GM21619 (cell line): ENCODE measurements around the gene LRTM2.

ENCODE experiments used
- ATAC-seq: cut with Tn5 transposase; IDR thresholded peaks from one replicate; pipeline ENCODE4 v1.9.1; 2021; ENCODE audit not compliant: unreplicated experiment

The LRTM2 gene

DNA sequence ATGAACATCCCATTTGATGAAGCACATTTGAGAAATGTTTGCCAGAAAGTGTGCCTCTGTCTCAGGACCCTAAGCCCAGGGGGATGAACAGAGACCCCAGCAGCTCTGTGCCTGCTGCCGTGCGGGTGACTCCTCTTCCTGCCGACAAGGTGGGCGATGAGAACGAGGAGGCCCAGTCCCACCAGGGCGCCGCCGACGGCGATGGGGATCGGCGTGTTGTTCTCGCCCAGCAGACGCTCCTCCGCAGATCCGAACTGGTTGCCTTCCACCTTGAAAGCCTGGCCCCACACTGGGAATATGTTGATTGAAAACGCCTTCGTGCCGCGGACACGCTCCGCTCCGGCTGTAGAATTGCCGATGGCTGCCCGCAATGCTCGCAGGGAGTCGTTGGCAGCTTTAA, 44.1 kb downstream of the LRTM2 start:
- ATAC-seq = no peak

DNA sequence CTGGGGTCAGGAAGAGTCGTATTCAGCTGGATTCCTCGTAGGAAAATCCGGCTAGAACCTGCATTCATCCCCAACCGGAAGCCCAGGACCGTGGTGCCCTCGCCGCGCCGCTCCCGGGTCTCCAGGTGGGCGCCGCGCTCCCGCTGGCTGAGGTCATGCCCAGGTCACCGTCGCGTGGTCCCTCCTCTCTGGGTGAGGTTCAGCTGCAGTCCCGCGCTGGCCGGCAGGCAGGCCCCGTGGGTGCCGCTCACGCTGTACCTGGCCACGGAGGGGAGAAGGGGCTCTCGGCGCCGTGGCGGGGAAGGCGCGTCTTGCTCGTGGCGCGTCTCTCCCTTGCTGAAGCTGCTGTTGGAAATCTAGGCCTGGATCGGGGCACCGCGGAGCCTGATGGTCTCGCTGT, 44.5 kb downstream of the LRTM2 start:
- ATAC-seq = no peak

DNA sequence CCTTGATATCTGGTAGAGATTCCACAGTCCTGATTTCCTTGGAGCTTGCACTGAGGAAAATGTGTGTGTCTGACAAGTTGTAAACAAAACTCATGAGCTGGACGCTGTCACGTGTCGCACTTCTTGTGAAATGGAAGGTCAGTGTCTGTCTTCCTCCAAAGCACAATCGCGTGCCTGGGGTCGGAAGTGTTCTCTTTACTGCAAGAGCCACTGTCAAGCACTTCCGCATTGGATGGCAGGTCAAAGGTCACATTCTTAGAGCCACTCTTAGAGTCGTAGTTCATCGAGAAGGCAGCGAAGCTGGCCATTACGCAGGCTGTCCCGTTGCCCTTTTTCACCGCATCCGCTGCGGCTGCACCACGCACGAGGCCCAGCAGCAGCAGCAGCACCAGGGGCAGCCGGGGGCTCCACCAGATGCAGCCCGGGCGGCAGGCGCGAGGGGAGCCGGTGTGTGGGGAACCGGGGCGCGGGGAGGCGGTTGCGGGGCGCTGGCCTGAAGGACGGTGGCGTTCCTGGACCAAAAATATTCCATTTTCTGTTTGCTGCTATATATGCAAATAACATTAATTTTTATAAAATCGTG, 45.0 kb downstream of the LRTM2 start:
- no peak for ATAC-seq

DNA sequence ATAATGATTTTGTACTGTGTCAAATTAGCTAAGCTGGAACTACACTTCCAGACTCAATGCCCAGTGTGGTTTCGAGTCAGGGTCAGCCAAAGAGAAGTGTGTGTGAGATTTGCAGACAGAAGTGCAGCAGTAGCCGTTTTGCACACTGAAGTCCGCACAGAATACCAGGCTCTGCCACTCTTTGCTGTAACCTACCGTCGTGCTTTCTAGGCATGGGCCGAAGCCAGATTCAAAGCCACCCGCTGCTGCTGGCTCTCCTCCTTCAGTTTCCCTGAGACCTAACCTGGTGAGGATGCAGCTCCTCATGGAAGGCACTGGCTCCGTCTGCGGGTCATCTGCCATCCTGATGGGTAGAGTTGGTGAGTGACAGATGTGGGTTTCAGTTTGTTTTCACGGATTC, 48.8 kb downstream of the LRTM2 start:
- no peak for ATAC-seq

DNA sequence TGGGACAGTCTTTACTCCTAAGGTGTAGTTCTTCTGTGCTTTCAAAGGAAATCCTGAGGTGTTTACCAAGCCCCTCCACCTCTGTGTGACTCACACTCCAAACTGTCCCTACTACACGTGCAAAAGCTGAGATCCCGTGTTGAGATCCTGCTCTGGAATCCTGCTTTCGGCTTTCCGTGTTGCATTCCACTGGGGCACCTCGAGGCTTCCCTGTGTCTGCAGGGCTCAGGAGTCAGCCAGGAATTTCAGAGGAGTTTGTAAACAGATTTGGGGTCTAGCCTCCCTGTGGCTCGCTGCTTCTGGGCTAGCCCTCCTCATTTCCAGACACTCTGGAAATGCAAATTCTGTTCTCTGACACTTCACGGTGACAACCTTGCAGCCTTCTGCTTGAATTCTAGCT, 49.7 kb downstream of the LRTM2 start:
- ATAC-seq = no peak

DNA sequence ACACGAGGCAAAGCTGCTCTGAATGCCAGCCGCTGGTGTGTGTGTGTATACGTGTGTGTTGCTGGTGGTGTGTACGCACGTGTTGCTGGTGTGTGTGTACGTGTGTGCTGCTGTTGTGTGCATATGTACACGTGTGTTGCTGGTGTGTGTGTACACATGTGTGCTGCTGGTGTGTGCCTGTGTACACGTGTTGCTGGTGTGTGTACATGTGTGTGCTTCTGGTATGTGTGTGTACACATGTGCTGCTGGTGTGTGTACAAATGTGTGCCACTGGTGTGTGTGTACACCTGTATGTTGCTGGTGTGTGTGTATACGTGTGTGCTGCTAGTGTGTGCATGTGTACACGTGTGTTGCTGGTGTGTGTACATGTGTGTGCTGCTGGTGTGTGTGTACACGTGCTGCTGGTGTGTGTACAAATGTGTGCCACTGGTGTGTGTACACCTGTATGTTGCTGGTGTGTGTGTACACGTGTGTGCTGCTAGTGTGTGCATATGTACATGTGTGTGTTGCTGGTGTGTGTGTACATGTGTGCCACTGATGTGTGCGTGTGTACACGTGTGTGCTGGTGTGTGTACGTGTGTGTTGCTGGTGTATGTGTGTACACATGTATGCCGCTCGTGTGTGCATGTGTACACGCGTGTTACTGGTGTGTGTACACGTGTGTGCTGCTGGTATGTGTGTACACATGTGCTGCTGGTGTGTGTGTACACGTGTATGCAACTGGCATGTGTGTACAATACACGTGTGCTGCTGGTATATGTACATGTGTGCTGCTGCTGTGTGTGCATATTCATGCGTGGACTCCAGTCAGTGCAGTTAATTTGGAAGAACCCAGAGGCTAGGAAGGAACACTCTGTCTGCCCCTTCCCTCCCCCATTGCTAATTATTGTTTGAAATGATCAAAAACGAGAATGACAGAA, 50.9 kb downstream of the LRTM2 start:
- ATAC-seq = no peak

DNA sequence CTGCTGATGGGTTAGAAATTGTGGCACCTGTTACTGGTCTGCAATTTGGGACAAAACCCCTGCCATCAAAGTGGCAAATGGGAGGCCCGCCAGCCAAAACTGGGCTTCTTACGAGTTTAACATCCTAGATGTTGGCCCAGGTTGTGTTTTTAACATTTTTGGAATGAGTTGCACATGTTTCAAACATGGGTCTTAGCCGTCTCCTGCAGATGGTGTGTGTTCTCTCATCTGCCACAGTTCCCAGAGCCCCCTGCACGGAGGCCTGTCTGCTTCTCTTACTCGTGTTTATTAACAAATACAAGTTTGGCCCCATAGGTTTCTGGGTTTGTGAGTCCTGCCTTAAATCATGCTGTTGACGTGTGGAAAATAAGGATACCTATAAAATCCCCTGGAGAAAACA, 51.6 kb downstream of the LRTM2 start:
- ATAC-seq = no peak

DNA sequence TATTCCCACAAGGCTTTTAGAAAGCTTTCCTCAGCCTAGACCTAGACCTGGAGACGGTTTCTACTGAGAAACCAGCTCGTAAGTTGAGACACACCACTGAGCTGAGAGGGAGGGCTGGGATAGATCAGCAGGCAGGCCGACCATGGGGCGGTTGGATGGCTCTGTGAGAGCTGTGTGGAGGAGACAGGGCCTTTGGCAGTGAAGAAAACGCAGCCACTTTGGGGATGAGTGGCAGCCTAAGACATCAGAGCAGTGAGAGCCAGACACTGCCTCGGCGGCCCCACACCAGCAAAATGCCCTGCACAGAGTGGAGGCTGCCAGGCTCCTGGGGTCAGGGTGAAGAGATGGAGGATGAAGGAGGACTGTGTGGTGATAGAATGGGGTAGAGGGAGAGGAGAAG, 52.1 kb downstream of the LRTM2 start:
- ATAC-seq = no peak

DNA sequence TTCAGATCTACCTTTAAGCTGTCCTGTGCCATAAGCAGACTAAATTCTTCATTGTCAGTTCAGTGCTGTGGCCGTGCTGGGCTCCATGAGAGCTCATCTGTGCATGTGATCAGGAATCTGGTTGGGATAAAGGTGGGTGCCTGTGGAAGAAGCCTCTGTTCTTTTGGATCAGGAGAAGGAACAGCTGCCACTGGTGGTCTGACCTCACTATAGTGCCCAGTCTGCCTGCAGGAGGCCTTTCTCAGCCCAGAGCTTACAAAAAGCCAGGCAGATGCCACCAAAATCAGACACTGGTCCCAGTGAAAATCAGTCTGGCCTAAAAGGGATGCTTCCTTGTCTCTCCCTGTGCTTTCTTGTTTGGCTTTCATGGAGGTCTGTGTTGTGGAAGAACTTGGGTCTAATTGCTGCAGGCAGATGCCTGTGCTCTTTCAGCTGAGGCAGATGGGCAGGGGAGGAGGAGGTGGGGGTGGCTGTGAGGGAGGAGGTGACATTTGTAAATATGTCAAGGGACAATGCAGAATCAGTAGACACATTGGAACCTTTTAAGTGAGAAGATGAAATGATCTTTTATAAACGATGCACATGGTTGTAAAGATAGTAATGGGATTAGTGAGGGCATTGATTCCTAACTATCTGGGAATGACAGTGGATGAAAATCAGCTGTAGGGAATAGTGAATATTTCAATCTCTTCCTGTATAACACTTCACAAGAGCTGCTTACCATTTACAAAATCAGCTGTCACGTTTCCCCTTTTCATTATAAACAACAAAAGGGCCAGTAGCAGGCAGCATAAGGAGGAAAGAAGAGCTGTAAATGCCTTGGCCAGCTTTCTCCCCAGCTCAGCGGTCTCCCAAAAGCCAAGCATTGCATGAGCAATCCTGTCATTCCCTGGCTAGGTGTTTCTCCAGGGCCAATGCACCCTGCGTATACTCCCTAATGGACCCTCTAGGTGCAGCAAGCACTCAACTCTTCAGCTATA, 53.5 kb downstream of the LRTM2 start:
- ATAC-seq = no peak

DNA sequence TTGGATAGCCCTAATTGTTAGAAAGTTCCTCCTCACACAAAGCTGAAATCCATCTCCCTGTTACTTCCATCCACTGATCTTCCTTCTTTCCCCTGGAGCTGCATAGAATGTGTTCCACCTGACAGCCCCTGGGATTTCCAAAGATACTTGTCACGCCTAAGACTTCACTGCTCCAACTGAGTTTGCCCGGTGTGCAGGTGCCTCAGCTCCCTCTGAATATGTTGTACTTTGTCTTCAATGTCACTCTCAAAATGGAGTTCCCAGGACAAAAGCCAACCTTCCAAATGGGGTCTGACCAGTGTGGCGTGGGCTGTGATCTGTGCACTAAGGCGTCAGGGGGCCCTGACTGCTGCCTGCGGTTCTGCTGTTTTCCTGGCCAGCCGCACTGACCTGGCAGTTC, 55.2 kb downstream of the LRTM2 start:
- no peak for ATAC-seq

DNA sequence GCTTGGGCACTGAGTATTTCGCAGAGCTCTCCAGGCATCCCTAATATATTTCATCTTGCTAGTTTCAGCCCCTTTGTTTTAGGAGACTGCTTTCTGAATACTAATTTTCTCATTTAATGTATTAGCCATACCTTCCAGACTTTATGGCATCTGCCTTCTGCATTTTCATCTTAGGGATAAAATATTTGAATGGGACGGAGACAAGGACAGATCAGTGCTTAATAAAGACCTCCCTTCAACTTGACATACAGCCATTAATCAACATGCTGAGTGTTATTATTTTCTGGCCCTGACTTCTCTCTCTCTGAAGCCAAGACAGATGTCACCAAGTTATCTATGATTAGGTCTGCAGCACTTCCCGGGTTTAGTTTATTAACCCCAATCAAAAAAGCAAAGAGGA, 55.7 kb downstream of the LRTM2 start:
- ATAC-seq = no peak

DNA sequence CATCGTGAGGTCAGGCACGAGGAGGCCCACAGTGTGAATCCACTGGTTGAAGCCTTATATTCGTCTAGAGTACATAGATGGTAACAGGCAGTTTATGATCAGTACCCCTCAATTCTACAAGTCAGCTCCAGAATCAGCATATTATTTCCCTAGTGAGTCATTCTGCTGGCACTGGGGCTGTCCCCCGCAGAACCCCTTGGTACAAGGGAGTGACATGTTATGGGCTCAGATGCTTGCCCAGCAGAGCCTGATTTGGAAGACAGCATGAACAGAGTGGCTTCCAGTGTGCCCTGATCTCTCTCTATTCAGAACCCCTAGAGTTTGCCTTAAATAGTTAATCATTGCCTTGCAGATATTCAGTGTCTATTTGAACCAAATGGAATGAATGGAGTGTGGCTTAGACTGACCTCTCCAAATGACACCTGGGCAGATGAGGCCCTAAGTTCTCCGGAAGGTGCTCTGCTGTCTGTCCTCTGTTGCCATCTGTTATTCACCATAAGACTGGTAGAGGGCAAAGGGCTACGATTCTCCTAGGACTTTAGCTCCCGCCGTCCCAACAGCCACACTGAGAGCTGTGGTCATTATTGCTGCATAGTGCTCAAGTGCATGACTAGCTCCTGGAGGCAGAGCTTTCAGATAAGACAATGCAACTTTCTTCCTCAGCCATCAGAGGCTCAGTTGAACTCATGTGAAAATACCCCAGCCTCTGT, 57.0 kb downstream of the LRTM2 start:
- ATAC-seq = no peak

DNA sequence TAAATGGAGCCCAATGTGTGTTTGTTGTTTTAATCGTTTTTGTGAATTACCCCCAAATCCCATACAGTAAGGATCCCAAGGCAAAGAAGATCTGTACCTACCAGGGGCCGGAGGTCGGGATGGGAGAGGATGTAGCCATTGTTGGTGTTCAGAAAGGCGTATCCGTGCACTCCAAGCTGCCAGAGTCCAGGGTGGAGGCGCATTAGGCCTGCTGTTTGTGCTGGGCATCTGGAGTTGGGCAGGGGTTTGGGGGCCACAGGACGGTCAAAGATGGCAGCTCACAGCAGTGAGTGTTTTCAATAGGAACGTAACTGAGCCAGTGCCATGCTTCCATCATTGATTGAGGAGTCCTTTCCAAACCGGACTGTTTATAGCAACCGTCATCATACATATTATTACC, 57.8 kb downstream of the LRTM2 start:
- ATAC-seq = no peak

DNA sequence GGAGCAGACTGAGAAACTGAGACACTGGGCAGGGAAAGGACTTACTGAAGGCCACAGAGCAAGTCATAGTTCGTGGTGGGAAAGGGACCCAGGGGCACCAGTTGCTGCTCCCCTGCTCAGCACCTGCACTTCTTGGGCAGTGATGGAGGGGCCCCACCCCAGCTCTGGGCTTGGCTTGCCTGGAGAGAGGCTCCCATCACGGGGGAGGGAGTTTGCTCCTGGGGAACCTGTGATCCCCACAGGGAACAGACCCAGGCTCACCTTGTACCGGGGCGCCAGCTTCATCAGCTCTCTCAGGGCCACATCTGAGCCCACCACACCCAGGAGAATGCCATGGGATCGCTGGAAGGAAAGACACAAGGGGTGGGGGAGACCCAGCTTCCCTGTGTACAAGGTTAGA, 58.3 kb downstream of the LRTM2 start:
- no peak for ATAC-seq

DNA sequence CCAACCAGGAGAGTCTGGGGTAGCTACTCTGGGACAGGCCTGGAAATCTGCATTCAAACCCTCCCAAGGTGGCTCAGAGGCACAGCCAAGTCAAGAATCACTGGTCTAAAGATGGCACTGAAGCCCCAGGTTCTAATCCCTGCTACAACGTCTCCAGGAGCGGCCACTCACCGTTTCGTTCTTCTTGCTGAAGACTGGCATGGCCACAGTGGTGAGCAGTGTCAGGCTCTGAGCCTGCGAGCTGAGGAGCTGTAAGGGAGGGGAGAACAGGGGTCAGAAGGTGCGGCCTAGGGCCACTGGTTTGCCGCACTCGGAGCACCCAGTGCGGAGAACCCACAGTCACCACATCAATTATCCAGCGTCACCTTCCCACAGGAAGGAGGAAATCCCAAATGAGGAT, 59.3 kb downstream of the LRTM2 start:
- ATAC-seq = no peak

DNA sequence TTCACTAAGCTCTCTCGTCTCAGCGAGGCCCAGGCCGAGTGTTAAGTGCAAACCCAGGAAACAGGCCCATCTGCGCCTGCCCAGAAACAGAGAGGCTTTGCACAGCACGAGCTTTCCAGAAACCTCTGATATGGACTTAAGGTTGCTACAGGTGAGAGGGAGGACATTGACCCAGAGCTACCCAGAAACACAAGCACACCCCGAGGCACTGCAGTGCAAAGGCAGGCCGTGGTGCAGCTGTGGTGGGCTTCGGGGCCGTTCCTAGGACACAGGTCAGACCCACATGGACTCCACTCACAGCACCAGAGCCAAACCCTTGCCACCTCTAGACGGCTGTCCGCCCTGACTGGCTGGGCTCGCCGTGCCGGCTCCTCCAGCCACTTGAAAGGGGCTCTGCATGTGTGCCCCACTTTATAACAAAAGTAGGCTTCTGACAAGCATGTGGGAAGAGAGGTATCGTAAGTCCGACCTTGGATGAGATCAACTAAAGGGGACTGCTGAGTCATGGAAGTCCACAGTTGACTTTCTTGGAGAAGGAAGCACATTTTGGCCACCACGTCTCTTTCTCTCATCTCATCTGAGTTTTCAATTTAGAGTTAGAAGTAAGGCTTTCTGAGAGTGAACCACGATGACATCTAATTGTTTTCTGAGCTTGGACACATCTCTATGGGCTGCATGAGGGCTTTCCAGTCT, 59.9 kb downstream of the LRTM2 start:
- no peak for ATAC-seq

DNA sequence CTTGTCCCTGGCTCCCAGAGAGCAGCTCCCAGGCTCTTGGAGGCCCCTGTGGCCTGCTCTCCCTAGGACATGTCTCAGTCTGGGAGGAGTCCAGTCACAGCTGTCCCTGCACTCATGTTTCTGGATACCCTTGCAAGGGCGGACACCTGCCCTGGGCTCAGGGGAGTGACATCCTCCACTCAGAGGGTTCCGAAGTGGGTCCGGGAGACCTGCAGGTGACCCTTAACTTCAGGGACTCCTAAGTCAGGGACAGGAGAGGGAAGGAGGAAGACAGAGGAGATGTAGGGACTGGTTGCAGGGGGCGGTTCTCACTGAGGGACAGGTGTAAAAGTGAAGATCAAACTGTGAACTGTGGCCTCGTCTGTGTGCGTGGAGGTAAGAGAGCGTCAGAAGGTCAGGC, 60.5 kb downstream of the LRTM2 start:
- ATAC-seq = no peak

DNA sequence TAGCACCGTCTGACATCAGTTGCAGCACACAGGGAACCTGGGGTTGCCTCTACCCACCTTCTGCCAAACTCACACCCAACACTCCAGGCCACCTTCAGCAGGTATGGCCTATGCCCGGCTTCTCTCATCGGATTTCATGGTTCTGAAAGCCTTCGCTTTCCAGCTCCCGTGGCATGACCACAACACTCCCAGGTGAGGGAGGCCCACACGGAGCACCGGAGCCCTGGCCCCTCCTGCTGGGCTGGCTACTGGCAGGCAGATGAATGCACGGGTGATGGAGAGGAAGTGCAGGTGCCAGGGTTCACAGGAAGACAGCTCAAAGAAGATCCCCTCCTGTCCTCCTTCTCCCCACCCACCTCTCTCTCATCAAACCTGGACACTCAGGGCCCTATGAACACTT, 60.9 kb downstream of the LRTM2 start:
- ATAC-seq = no peak

DNA sequence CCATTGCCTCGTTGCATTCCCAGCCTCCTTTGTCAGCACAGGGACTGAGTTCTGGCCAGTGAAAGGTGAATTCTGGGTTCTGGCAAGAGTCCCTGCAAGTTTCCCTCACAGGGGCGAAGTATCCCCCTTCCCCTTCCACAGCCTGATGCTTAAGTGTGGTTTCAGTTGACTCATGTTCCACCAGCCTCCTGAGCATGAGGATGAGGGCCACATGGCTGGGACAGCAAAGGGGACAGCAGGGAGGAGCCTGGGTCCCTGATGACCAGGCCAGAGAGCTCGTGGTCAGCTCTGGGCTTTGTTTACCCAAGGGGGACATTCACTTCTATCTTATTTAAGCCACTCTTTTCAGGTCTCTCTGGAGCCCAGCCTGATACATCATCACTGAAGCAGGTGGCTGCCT, 61.6 kb downstream of the LRTM2 start:
- no peak for ATAC-seq

DNA sequence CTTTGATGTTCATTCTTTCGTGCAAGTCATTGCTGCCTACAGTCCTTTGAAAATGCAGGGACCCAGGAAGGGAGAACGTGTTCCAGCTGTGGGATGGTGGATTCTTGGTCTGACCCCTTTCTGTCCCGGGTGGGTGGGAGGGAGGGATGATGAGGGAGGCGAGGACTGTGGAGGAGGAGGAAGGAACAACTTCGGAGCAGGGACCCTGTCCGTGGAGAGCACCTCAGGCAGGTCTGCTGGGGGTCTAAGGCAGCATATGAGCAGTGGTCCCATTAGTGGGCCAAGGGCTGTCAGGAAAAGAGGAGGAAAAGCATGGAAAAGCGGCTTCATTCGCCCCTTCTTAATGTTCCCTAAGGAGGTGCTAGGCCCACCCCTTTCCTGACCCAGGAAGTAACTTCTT, 62.0 kb downstream of the LRTM2 start:
- ATAC-seq = no peak
